ENCODE measurements around the gene R3HDM4. TPM values are rescaled to one million over a fixed set of nuclear protein-coding genes. Genes with fewer than 3 reads are reported as not detected.

R3HDM4 gene
- polyA plus RNA-seq, 1 experiment, result 24.0 TPM

DNA sequence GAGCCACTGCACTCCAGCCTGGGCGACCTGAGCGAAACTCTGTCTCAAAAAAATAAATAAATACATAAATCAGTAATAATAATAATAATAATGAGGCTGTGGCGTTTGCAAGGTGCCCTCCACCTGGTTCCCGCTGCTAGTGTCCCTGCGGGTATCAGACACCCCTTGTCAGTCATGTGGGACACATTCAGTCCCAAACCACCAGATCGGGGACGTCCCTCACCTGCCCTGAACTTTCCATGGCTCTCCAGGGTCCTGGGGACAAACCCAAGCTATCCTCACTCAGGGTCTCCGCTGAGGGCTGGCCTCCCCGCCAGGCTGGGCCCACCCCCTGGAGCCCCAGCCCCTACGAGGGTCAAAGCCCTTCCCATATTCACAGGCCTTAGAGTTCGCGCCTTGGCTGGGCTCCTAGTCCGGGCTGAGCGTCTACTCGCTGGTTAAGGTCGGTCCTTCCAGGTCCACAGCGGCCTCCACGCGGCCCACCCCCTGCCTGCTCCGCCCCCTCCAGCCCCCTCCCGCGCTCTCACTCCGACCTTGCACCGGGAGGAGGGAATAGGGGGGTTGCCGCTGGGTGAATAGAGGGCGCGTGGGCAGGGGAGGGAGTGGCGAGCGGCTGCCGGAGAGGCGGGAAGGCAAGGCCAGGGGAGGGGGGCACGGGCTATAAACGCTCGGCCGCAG, 3.8 kb upstream of the R3HDM4 start:
- DNase-seq (ENCODE audit: low read depth, low spot score), result no peak
- ChIA-PET POLR2A (no interaction called here), CTCF (no interaction called here)
- H3K4me3 ChIP-seq (ENCODE audit: low read depth, low read length), result peak overlapping the region; percentile 17; the same call in 1 of the 2 replicates
- peaks cover 27% of the 10 kb centered on the region for H3K27me3 ChIP-seq (ENCODE audit: control insufficient read depth, insufficient read depth, low read length)
- TF ChIP-seq, protein P1, sequence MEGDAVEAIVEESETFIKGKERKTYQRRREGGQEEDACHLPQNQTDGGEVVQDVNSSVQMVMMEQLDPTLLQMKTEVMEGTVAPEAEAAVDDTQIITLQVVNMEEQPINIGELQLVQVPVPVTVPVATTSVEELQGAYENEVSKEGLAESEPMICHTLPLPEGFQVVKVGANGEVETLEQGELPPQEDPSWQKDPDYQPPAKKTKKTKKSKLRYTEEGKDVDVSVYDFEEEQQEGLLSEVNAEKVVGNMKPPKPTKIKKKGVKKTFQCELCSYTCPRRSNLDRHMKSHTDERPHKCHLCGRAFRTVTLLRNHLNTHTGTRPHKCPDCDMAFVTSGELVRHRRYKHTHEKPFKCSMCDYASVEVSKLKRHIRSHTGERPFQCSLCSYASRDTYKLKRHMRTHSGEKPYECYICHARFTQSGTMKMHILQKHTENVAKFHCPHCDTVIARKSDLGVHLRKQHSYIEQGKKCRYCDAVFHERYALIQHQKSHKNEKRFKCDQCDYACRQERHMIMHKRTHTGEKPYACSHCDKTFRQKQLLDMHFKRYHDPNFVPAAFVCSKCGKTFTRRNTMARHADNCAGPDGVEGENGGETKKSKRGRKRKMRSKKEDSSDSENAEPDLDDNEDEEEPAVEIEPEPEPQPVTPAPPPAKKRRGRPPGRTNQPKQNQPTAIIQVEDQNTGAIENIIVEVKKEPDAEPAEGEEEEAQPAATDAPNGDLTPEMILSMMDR (IDR thresholded peaks at IDR 0.05; ENCODE audit: low read depth, low read length), result no peak
- peaks cover under 1% of the 10 kb centered on the region; the same call in 1 of the 2 replicates for H3K9me3 ChIP-seq (ENCODE audit: control insufficient read depth, insufficient read depth, low read length)
- H3K27ac ChIP-seq (ENCODE audit: low read depth, low read length), result no peak overlapping the region

DNA sequence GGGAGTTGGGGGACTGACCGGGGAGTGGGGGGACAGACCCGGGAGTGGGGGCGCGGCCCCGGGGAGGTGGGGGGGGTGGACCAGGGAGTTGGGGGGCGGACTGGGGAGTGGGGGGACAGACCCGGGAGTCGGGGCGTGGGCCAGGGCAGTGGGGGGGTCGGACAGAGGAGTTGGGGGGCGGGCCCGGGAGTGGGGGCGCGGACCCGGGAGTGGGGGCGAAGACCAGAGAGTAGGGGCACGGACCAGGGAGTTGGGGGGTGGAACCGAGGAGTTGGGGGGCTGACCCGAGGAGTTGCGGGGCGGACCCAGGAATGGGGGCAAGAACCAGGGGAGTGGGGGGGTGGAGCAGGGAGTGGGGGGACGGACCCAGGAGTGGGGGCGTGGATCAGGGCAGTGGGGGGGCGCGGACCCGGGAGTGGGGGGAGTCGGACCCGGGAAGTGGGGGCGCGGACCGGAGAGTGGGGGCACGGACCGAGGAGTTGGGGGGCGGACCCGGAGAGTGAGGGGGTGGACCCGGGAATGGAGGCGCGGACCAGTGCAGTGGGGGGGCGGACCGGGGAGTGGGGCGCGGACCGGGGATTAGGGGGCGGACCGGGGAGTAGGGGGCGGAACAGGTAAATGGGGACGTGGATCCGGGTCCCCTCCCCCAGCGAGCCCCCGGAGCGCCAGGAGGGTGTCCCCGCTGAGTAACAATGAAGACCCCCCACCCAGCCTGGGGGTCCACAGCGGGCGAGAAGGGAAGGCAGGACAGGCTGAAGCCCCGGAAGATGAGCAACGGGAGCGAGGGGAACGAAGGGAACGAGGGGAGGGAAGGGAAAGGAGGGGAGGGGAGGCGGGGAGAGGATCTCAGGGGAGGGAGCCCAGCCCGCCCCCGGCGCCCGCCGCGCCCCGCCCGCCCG, 589 bp downstream of the R3HDM4 start:
- ChIA-PET CTCF (no interaction called here), POLR2A (no interaction called here)
- peaks cover 7% of the 10 kb centered on the region; the same call in 1 of the 2 replicates for H3K9me3 ChIP-seq (ENCODE audit: control insufficient read depth, insufficient read depth, low read length)
- no peak for DNase-seq (ENCODE audit: low read depth, low spot score)
- no peak overlapping the region for H3K27ac ChIP-seq (ENCODE audit: low read depth, low read length)
- H3K27me3 ChIP-seq (ENCODE audit: control insufficient read depth, insufficient read depth, low read length), result peaks cover 6% of the 10 kb centered on the region
- peak overlapping the region; percentile 86 for H3K4me3 ChIP-seq (ENCODE audit: low read depth, low read length)
- TF ChIP-seq, protein P1 (IDR thresholded peaks at IDR 0.05; ENCODE audit: low read depth, low read length), result no peak

DNA sequence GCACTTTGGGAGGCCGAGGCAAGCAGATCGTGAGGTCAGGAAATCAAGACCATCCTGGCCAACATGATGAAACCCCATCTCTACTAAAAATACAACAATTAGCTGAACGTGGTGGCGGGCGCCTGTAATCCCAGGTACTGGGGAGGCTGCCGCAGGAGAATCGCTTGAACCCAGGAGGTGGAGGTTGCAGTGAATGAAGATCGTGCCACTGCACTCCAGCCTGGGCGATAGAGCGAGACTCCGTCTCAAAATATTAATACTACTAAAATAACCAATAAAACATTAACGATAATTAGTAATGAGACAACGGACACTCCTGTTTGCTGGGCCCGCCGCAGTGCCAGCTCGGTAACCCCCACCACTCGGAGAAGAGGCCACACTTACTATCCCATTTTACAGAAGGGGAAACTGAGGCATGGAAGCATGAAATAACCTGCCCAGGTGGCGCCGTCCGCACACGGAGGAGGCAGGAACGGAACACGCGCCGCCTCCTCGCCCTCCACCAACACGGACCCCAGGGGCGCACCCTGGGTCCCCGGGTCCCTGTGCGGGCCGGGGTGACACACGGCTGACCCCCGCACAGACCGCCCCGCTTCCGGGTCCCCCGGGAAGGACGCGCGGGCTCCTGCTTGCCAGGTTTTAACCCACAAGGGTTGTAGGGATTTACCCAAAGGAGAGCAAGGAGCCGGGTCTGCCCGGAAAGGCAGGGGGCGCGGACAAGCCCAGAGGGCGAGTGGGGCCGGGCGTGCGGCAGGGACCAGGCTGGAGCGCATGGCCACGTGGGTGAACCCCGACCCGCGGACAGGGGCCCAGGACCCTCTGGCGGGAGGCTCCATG, 1.6 kb downstream of the R3HDM4 start:
- ChIA-PET POLR2A (no interaction called here), CTCF (no interaction called here)
- Histone ChIP-seq H3K27ac (ENCODE audit: low read depth, low read length) (no peak overlapping the region), H3K27me3 (ENCODE audit: control insufficient read depth, insufficient read depth, low read length) (no peaks in the 10 kb centered on the region), H3K9me3 (ENCODE audit: control insufficient read depth, insufficient read depth, low read length) (peaks cover 7% of the 10 kb centered on the region; the same call in 1 of the 2 replicates), H3K4me3 (ENCODE audit: low read depth, low read length) (peak overlapping the region; percentile 41; the same call in 1 of the 2 replicates)
- TF ChIP-seq, protein P1 (IDR thresholded peaks at IDR 0.05; ENCODE audit: low read depth, low read length), result no peak
- DNase-seq (ENCODE audit: low read depth, low spot score), result no peak

DNA sequence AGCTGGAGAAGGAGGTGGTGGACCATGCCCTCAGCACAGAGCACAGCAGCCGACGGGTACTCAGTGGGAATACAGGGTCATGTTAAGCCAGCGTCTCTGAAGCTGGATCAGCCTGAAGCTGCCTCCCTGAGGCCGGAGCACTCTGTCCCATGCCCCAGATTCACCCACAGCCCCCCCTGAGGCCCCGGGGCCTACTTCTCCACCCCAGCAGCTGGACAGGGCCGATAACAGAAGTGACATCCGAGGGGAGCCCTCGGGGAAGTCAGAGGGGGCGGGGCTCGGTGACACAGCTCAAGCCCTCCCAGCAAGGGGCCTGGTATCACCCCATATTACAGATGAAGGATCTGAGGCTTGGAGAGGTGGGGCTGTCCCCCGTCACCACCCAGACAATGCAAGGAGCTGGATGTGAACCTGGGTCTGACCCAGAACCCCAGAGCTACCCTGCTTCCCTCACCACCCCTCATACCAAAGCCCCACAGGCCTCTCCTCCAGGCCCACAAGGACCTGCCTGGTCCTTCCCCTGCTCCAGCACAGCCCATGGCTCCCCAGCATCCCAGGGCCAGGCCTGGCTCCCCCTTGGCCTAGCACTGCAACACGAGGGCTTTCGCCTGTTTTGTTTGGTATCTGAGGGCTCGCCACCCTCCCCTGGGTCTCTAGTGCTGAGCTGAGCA, 5.7 kb downstream of the R3HDM4 start:
- TF ChIP-seq, protein P1 (IDR thresholded peaks at IDR 0.05; ENCODE audit: low read depth, low read length), result no peak
- Histone ChIP-seq H3K9me3 (ENCODE audit: control insufficient read depth, insufficient read depth, low read length) (peaks cover 7% of the 10 kb centered on the region; the same call in 1 of the 2 replicates), H3K4me3 (ENCODE audit: low read depth, low read length) (no peak overlapping the region), H3K27ac (ENCODE audit: low read depth, low read length) (no peak overlapping the region), H3K27me3 (ENCODE audit: control insufficient read depth, insufficient read depth, low read length) (no peaks in the 10 kb centered on the region)
- no peak for DNase-seq (ENCODE audit: low read depth, low spot score)
- CTCF ChIA-PET, result no interaction called here
- POLR2A ChIA-PET, result no interaction called here
